WTC11 (cell line): Measurements from ENCODE around the gene YKT6. TPM values are rescaled to one million over a fixed set of nuclear protein-coding genes. Genes with fewer than 3 reads are reported as not detected.

Experiments
- ATAC-seq: fragments of 200-7000 bp; cut with Tn5 transposase; 2 replicates; pipeline ENCODE4 v1.10.0; 2021; ENCODE audit warnings: mild to moderate bottlenecking, moderate library complexity
- CTCF ChIA-PET: fragments of 300-600 bp; sonication (Branson Sonifier 250); formaldehyde crosslinking; loops from one replicate; lab custom pipeline; 2021; ENCODE audit warnings: antibody characterized with exemption; lab: Charles Lee
- POLR2A ChIA-PET: fragments of 350-600 bp; sonication (Branson Sonifier 250); formaldehyde crosslinking; loops from one replicate; lab custom pipeline; 2021; ENCODE audit warnings: antibody characterized with exemption; lab: Charles Lee
- DNase-seq: peaks from one replicate; pipeline ENCODE4 v3.0.0; 2021; ENCODE audit warnings: low spot score
- H3K27ac Mint-ChIP-seq: 2 replicates; pipeline ENCODE4 v1.8.0; 2021; ENCODE audit warnings: mixed read lengths
- H3K27me3 Mint-ChIP-seq: 2 replicates; pipeline ENCODE4 v1.8.0; 2021; ENCODE audit warnings: low read depth, mild to moderate bottlenecking, moderate library complexity, mixed read lengths
- H3K36me3 Mint-ChIP-seq: 2 replicates; pipeline ENCODE4 v1.8.0; 2021; ENCODE audit warnings: mixed read lengths
- H3K4me1 Mint-ChIP-seq: 2 replicates; pipeline ENCODE4 v1.8.0; 2022; ENCODE audit warnings: mixed read lengths
- H3K4me3 Mint-ChIP-seq: 2 replicates; pipeline ENCODE4 v1.8.0; 2021; ENCODE audit warnings: mild to moderate bottlenecking, moderate library complexity, mixed read lengths
- H3K9me3 Mint-ChIP-seq: 2 replicates; pipeline ENCODE4 v1.8.0; 2021; ENCODE audit warnings: mixed read lengths
- ARID4B ChIP-seq: sonication (generic); formaldehyde crosslinking; IDR thresholded peaks from 2 replicates; pipeline ENCODE4 v1.8.0; 2023; ENCODE audit warnings: missing genetic modification reagents, mild to moderate bottlenecking, borderline replicate concordance
- ATF3 ChIP-seq: sonication (generic); formaldehyde crosslinking; conservative IDR thresholded peaks from 2 replicates; pipeline ENCODE4 v1.8.1; 2022; ENCODE audit warnings: mild to moderate bottlenecking, missing genetic modification reagents
- CBFB ChIP-seq: sonication (generic); formaldehyde crosslinking; IDR thresholded peaks from 2 replicates; pipeline ENCODE4 v1.8.1; 2022; ENCODE audit warnings: mild to moderate bottlenecking, low read depth, missing genetic modification reagents
- CREB1 ChIP-seq: sonication (generic); formaldehyde crosslinking; IDR thresholded peaks from 2 replicates; pipeline ENCODE4 v1.8.0; 2023; ENCODE audit warnings: mild to moderate bottlenecking, missing genetic modification reagents
- EMX1 ChIP-seq: fragments of 250-450 bp; sonication (Bioruptor Pico); IDR thresholded peaks from 2 replicates; pipeline ENCODE4 v1.8.0; 2021; ENCODE audit warnings: mild to moderate bottlenecking
- HMGA2 ChIP-seq: fragments of 250-450 bp; sonication (Bioruptor Pico); IDR thresholded peaks from 2 replicates; pipeline ENCODE4 v1.4.0; 2021; ENCODE audit warnings: mild to moderate bottlenecking, moderate library complexity
- MAX ChIP-seq: sonication (generic); formaldehyde crosslinking; IDR thresholded peaks from 2 replicates; pipeline ENCODE4 v1.8.0; 2022; ENCODE audit warnings: mild to moderate bottlenecking, missing genetic modification reagents
- NR2C2 ChIP-seq: sonication (generic); formaldehyde crosslinking; IDR thresholded peaks from 2 replicates; pipeline ENCODE4 v1.8.0; 2022; ENCODE audit warnings: mild to moderate bottlenecking, missing genetic modification reagents
- OVOL2 ChIP-seq: fragments of 250-450 bp; sonication (Bioruptor Pico); IDR thresholded peaks from 2 replicates; pipeline ENCODE4 v1.9.0; 2021; ENCODE audit warnings: mild to moderate bottlenecking, borderline replicate concordance
- PREB ChIP-seq: sonication (generic); formaldehyde crosslinking; IDR thresholded peaks from 2 replicates; pipeline ENCODE4 v1.8.1; 2022; ENCODE audit warnings: mild to moderate bottlenecking, missing genetic modification reagents, moderate library complexity, borderline replicate concordance
- RORB ChIP-seq: fragments of 250-450 bp; sonication (Bioruptor Pico); IDR thresholded peaks from 2 replicates; pipeline ENCODE4 v1.9.0; 2021; ENCODE audit warnings: mild to moderate bottlenecking
- SOX15 ChIP-seq: fragments of 250-450 bp; sonication (Bioruptor Pico); IDR thresholded peaks from 2 replicates; pipeline ENCODE4 v1.9.0; 2021; ENCODE audit warnings: mild to moderate bottlenecking
- ZBTB43 ChIP-seq: sonication (generic); formaldehyde crosslinking; IDR thresholded peaks from 2 replicates; pipeline ENCODE4 v1.8.1; 2023; ENCODE audit warnings: mild to moderate bottlenecking, missing genetic modification reagents
- ZMAT4 ChIP-seq: fragments of 250-450 bp; sonication (Bioruptor Pico); IDR thresholded peaks from 2 replicates; pipeline ENCODE4 v1.9.0; 2021; ENCODE audit warnings: mild to moderate bottlenecking
- ZNF121 ChIP-seq: sonication (generic); formaldehyde crosslinking; IDR thresholded peaks from 2 replicates; pipeline ENCODE4 v1.8.0; 2023; ENCODE audit warnings: missing genetic modification reagents
- ZNF138 ChIP-seq: sonication (generic); formaldehyde crosslinking; conservative IDR thresholded peaks from 2 replicates; pipeline ENCODE4 v1.8.1; 2022; ENCODE audit warnings: mild to moderate bottlenecking, moderate library complexity, missing genetic modification reagents
- ZNF263 ChIP-seq: sonication (generic); formaldehyde crosslinking; IDR thresholded peaks from 2 replicates; pipeline ENCODE4 v1.8.1; 2022; ENCODE audit warnings: low read depth, mild to moderate bottlenecking, moderate library complexity, missing genetic modification reagents
- ZNF425 ChIP-seq: fragments of 250-450 bp; sonication (Bioruptor Pico); conservative IDR thresholded peaks from 2 replicates; pipeline ENCODE4 v1.9.0; 2021; ENCODE audit warnings: mild to moderate bottlenecking
- total RNA-seq: library from RNA; stranded (reverse); gene quantifications from 3 replicates; pipeline ENCODE4 v1.2.3, GENCODE V29; 2021

Gene YKT6
- total RNA-seq, 1 experiment from 2014 or later = 102 TPM

- Mint-ChIP-seq H3K4me1 (peaks cover 5% of the 10 kb centered on the region), H3K9me3 (peaks cover 8% of the 10 kb centered on the region), H3K27ac (peak within 1 kb of the TSS; percentile 53; the same call in 1 of the 2 replicates), H3K36me3 (no peaks in the 10 kb centered on the region), H3K27me3 (no peaks in the 10 kb centered on the region; the same call in 1 of the 2 replicates), H3K4me3 (no peak within 1 kb of the TSS)
- DNase-seq (no peak), ATAC-seq (no peak)
- CTCF ChIA-PET = interaction anchor here (0.8 to 1.3 kb wide), 3 partner anchors 11 to 66 kb away, joined by 3 read pairs; partner anchors contain the start of gene YKT6
- POLR2A ChIA-PET = no interaction called here
- TF ChIP-seq EMX1 (CRISPR knock-in tag) = no peak
- TF ChIP-seq ZNF425 (CRISPR knock-in tag) = no peak
- no peak for TF ChIP-seq RORB (CRISPR knock-in tag)
- TF ChIP-seq HMGA2 (CRISPR knock-in tag) = no peak
- TF ChIP-seq NR2C2 (CRISPR knock-in tag) = no peak
Measured at GRCh38 chr7:44189286-44189992, 11.3 kb upstream of the YKT6 start, which contains the start of gene GCK. Gene GCK, minus strand, starts transcription at chr7:44189439. Its CDS starts 486 bp downstream, at chr7:44188953.

GRCh38 chr7:44189993-44190872, 10.5 kb upstream of the YKT6 start:
- Mint-ChIP-seq H3K4me1 (peaks cover 5% of the 10 kb centered on the region), H3K27me3 (no peaks in the 10 kb centered on the region; the same call in 1 of the 2 replicates), H3K4me3 (no peak overlapping the region), H3K36me3 (no peaks in the 10 kb centered on the region), H3K27ac (no peak overlapping the region), H3K9me3 (peaks cover 8% of the 10 kb centered on the region)
- no peak for ATAC-seq
- no peak for DNase-seq
- ChIA-PET CTCF (interaction anchor here (0.8 to 1.3 kb wide), 3 partner anchors 10 to 66 kb away, joined by 3 read pairs; partner anchors contain the start of gene YKT6), POLR2A (no interaction called here)
- TF ChIP-seq SOX15 (no peak), ZBTB43 (CRISPR knock-in tag) (no peak), HMGA2 (CRISPR knock-in tag) (no peak), ZMAT4 (CRISPR knock-in tag) (no peak), PREB (CRISPR knock-in tag) (no peak), ARID4B (CRISPR knock-in tag) (no peak), RORB (CRISPR knock-in tag) (no peak), CREB1 (CRISPR knock-in tag) (no peak), MAX (CRISPR knock-in tag) (no peak), ZNF425 (CRISPR knock-in tag) (no peak), ZNF263 (CRISPR knock-in tag) (no peak), CBFB (CRISPR knock-in tag) (no peak), NR2C2 (CRISPR knock-in tag) (no peak), ATF3 (CRISPR knock-in tag) (no peak), ZNF138 (CRISPR knock-in tag) (no peak), ZNF121 (CRISPR knock-in tag) (no peak), OVOL2 (CRISPR knock-in tag) (no peak)
